EL (cell line): ENCODE data around the gene IL16.
"Not testable (repeated sequence)": the region's sequence is repeated elsewhere in the genome, so short reads cannot be mapped to it uniquely, and the experiment has no call there.

Experiments used
- DNase-seq: peaks from one replicate; pipeline ENCODE4 v3.0.0-alpha.2; 2016

The IL16 gene

GRCh38 chr15:81317642-81318017 lies 121.0 kb downstream of the IL16 start:
- no peak for DNase-seq

- DNase-seq, result no peak
Observed at GRCh38 chr15:81321667-81322066, 125.0 kb downstream of the IL16 start.

- no peak for DNase-seq
Observed at GRCh38 chr15:81322676-81323253, 126.1 kb downstream of the IL16 start.

- no peak for DNase-seq
Observed at GRCh38 chr15:81323559-81323943, 126.9 kb downstream of the IL16 start.

- peak; percentile 98 for DNase-seq
Observed at GRCh38 chr15:81323944-81324881, 127.5 kb downstream of the IL16 start, which contains the start of gene STARD5. Gene STARD5 (minus strand): TSS chr15:81324141. CDS start chr15:81324099, 42 bp downstream.

- DNase-seq, result peak; percentile 32
Observed at GRCh38 chr15:81326466-81327212, 130.0 kb downstream of the IL16 start.

- peak; percentile 87 for DNase-seq
Observed at GRCh38 chr15:81327516-81327915, 130.8 kb downstream of the IL16 start.

- no peak for DNase-seq
Observed at GRCh38 chr15:81329446-81329845, 132.8 kb downstream of the IL16 start.

- no peak for DNase-seq
Observed at GRCh38 chr15:81330366-81331090, 133.8 kb downstream of the IL16 start.

- not testable (repeated sequence) for DNase-seq
Observed at GRCh38 chr15:81331141-81331540, 134.5 kb downstream of the IL16 start.

- DNase-seq, result no peak
Observed at GRCh38 chr15:81331600-81331999, 134.9 kb downstream of the IL16 start.

- DNase-seq, result no peak
Observed at GRCh38 chr15:81332326-81332725, 135.6 kb downstream of the IL16 start.

- no peak for DNase-seq
Observed at GRCh38 chr15:81333363-81333762, 136.7 kb downstream of the IL16 start.

- DNase-seq, result no peak
Observed at GRCh38 chr15:81334768-81335435, 138.2 kb downstream of the IL16 start.

GRCh38 chr15:81335631-81336030 lies 139.0 kb downstream of the IL16 start:
- no peak for DNase-seq

- DNase-seq, result peak; percentile 33
Observed at GRCh38 chr15:81336568-81336967, 139.9 kb downstream of the IL16 start.

- no peak for DNase-seq
Observed at GRCh38 chr15:81337241-81337640, 140.6 kb downstream of the IL16 start.

- no peak for DNase-seq
Observed at GRCh38 chr15:81337713-81338157, 141.1 kb downstream of the IL16 start.

GRCh38 chr15:81338170-81339007 lies 141.7 kb downstream of the IL16 start:
- DNase-seq, result peak; percentile 93

- DNase-seq, result no peak
Observed at GRCh38 chr15:81339321-81339720, 142.6 kb downstream of the IL16 start.

GRCh38 chr15:81339851-81340250 lies 143.2 kb downstream of the IL16 start:
- DNase-seq, result no peak
